ENCODE measurements around the gene NLGN2.
A peak's percentile ranks its signal among the peaks of the same experiment; 100 is the strongest.
"Not testable (repeated sequence)": the region's sequence is repeated elsewhere in the genome, so short reads cannot be mapped to it uniquely, and the experiment has no call there.

NLGN2 gene

GRCh38 chr17:7407485-7408251 is at the start of gene NLGN2:
Gene NLGN2 (plus strand): TSS chr17:7407845. CDS start chr17:7408256, 411 bp downstream.
- DNase-seq (ENCODE audit: low spot score), result no peak

- DNase-seq (ENCODE audit: low spot score), result no peak
Observed at GRCh38 chr17:7361906-7362305, 45.7 kb upstream of the NLGN2 start.

GRCh38 chr17:7363311-7363710 is 44.3 kb upstream of the NLGN2 start:
- DNase-seq (ENCODE audit: low spot score), result no peak

GRCh38 chr17:7365963-7366362 is 41.7 kb upstream of the NLGN2 start:
- DNase-seq (ENCODE audit: low spot score), result not testable (repeated sequence)

- DNase-seq (ENCODE audit: low spot score), result no peak
Observed at GRCh38 chr17:7367083-7367482, 40.6 kb upstream of the NLGN2 start.

GRCh38 chr17:7367918-7368598 is 39.6 kb upstream of the NLGN2 start:
- DNase-seq (ENCODE audit: low spot score), result no peak

- not testable (repeated sequence) for DNase-seq (ENCODE audit: low spot score)
Observed at GRCh38 chr17:7368599-7368994, 39.0 kb upstream of the NLGN2 start.

- no peak for DNase-seq (ENCODE audit: low spot score)
Observed at GRCh38 chr17:7369825-7370224, 37.8 kb upstream of the NLGN2 start.

GRCh38 chr17:7370853-7371252 is 36.8 kb upstream of the NLGN2 start:
- DNase-seq (ENCODE audit: low spot score), result no peak

- DNase-seq (ENCODE audit: low spot score), result no peak
Observed at GRCh38 chr17:7374353-7374752, 33.3 kb upstream of the NLGN2 start.

GRCh38 chr17:7379134-7379533 is 28.5 kb upstream of the NLGN2 start:
- no peak for DNase-seq (ENCODE audit: low spot score)

- DNase-seq (ENCODE audit: low spot score), result peak; percentile 47
Observed at GRCh38 chr17:7380321-7380720, 27.3 kb upstream of the NLGN2 start.

GRCh38 chr17:7380855-7381683 is 26.6 kb upstream of the NLGN2 start, which contains the start of gene TNK1:
Gene TNK1 (plus strand): TSS chr17:7381089. CDS start chr17:7382927, 1,838 bp downstream.
- peak; percentile 55 for DNase-seq (ENCODE audit: low spot score)

GRCh38 chr17:7382901-7383300 is 24.7 kb upstream of the NLGN2 start:
- no peak for DNase-seq (ENCODE audit: low spot score)

GRCh38 chr17:7383371-7383741 is 24.3 kb upstream of the NLGN2 start:
- no peak for DNase-seq (ENCODE audit: low spot score)

GRCh38 chr17:7383742-7384488 is 23.7 kb upstream of the NLGN2 start:
- DNase-seq (ENCODE audit: low spot score), result peak; percentile 70

GRCh38 chr17:7384489-7385081 is 23.1 kb upstream of the NLGN2 start:
- DNase-seq (ENCODE audit: low spot score), result no peak

GRCh38 chr17:7388856-7389255 is 18.8 kb upstream of the NLGN2 start:
- no peak for DNase-seq (ENCODE audit: low spot score)

- DNase-seq (ENCODE audit: low spot score), result no peak
Observed at GRCh38 chr17:7389924-7390910, 17.4 kb upstream of the NLGN2 start.

- DNase-seq (ENCODE audit: low spot score), result no peak
Observed at GRCh38 chr17:7391307-7391706, 16.3 kb upstream of the NLGN2 start.

Data from cerebellar cortex (tissue), 1 donor.